Loucy (cell line): ENCODE measurements around the gene GALNT5.

Experiments
- H2AFZ ChIP-seq: fragments of 200-600 bp; sonication (generic); 2 replicates; pipeline ENCODE4 v1.6.0; 2016; ENCODE audit warnings: antibody characterized with exemption, mild to moderate bottlenecking, low read length, moderate library complexity
- H3F3A ChIP-seq: fragments of 200-600 bp; 2 replicates; pipeline ENCODE4 v1.6.0; 2016; ENCODE audit warnings: antibody characterized with exemption, low read depth, mild to moderate bottlenecking
- H3K27me3 ChIP-seq: fragments of 200-600 bp; sonication (generic); 2 replicates; pipeline ENCODE4 v1.6.1; 2014; ENCODE audit warnings: low read length, mild to moderate bottlenecking; ENCODE audit not compliant: insufficient read depth, poor library complexity, severe bottlenecking
- H3K36me3 ChIP-seq: fragments of 200-600 bp; sonication (generic); 2 replicates; pipeline ENCODE4 v1.6.1; 2016; ENCODE audit warnings: low read length; ENCODE audit not compliant: insufficient read depth
- H3K4me1 ChIP-seq: fragments of 200-600 bp; sonication (generic); 2 replicates; pipeline ENCODE4 v1.5.1; 2014; ENCODE audit warnings: low read length, mild to moderate bottlenecking; ENCODE audit not compliant: insufficient read depth, poor library complexity, severe bottlenecking
- H3K4me2 ChIP-seq: fragments of 200-600 bp; sonication (generic); 2 replicates; pipeline ENCODE4 v1.6.0; 2014; ENCODE audit warnings: antibody characterized with exemption, low read length, low read depth, mild to moderate bottlenecking; ENCODE audit not compliant: poor library complexity, severe bottlenecking
- H3K4me3 ChIP-seq: fragments of 200-600 bp; sonication (generic); 2 replicates; pipeline ENCODE4 v1.5.1; 2014; ENCODE audit warnings: low read length, mild to moderate bottlenecking, mixed read lengths; ENCODE audit not compliant: poor library complexity, severe bottlenecking
- H3K79me2 ChIP-seq: fragments of 200-600 bp; sonication (generic); 2 replicates; pipeline ENCODE4 v1.6.1; 2014; ENCODE audit warnings: low read length; ENCODE audit not compliant: insufficient read depth
- H3K9ac ChIP-seq: fragments of 200-600 bp; sonication (generic); 2 replicates; pipeline ENCODE4 v1.6.0; 2014; ENCODE audit warnings: mild to moderate bottlenecking, low read depth, low read length, moderate library complexity; ENCODE audit not compliant: poor library complexity, severe bottlenecking
- H3K9me2 ChIP-seq: fragments of 200-600 bp; sonication (generic); replicated peaks from 2 replicates; pipeline ENCODE4 v1.6.1; 2016; ENCODE audit warnings: low read depth, low read length, mixed read lengths
- H3K9me3 ChIP-seq: fragments of 200-600 bp; sonication (generic); 2 replicates; pipeline ENCODE4 v1.6.1; 2014; ENCODE audit warnings: mild to moderate bottlenecking, antibody characterized with exemption, low read length, low read depth; ENCODE audit not compliant: insufficient read depth
- H4K20me1 ChIP-seq: fragments of 200-600 bp; sonication (generic); 2 replicates; pipeline ENCODE4 v1.6.0; 2014; ENCODE audit warnings: antibody characterized with exemption, low read length, mild to moderate bottlenecking; ENCODE audit not compliant: insufficient read depth, poor library complexity, severe bottlenecking
- CTCF ChIP-seq: fragments of 200-600 bp; sonication (generic); conservative IDR thresholded peaks from 2 replicates; pipeline ENCODE4 v1.5.1; 2014; ENCODE audit warnings: mild to moderate bottlenecking, antibody characterized with exemption, low read length
- EZH2phosphoT487 ChIP-seq: fragments of 200-600 bp; IDR thresholded peaks from 2 replicates; pipeline ENCODE4 v1.6.1; 2018; ENCODE audit warnings: antibody characterized with exemption, mild to moderate bottlenecking, moderate library complexity, borderline replicate concordance

GALNT5 gene

GRCh38 chr2:157264099-157264498, 6.6 kb downstream of the GALNT5 start:
- TF ChIP-seq CTCF (no peak), EZH2phosphoT487 (no peak)
- Histone ChIP-seq H3K9me2 (no peaks in the 10 kb centered on the region), H3K36me3 (no peaks in the 10 kb centered on the region), H3K9ac (no peak overlapping the region), H4K20me1 (no peaks in the 10 kb centered on the region), H3K4me3 (no peak overlapping the region), H3K4me1 (no peaks in the 10 kb centered on the region), H3K79me2 (no peaks in the 10 kb centered on the region), H3F3A (no peaks in the 10 kb centered on the region), H3K9me3 (no peaks in the 10 kb centered on the region), H2AFZ (no peak overlapping the region), H3K4me2 (no peak overlapping the region), H3K27me3 (no peaks in the 10 kb centered on the region)

GRCh38 chr2:157265825-157266224, 8.3 kb downstream of the GALNT5 start:
- H3K4me3 ChIP-seq = no peak overlapping the region
- H3K9ac ChIP-seq = no peak overlapping the region
- TF ChIP-seq EZH2phosphoT487 (no peak), CTCF (no peak)
- no peaks in the 10 kb centered on the region for H3K36me3 ChIP-seq
- H3K9me3 ChIP-seq = no peaks in the 10 kb centered on the region
- no peaks in the 10 kb centered on the region for H3K9me2 ChIP-seq
- no peaks in the 10 kb centered on the region for H3K27me3 ChIP-seq
- H2AFZ ChIP-seq = no peak overlapping the region
- H3K79me2 ChIP-seq = no peaks in the 10 kb centered on the region
- H3K4me1 ChIP-seq = no peaks in the 10 kb centered on the region
- H3K4me2 ChIP-seq = no peak overlapping the region
- no peaks in the 10 kb centered on the region for H3F3A ChIP-seq
- H4K20me1 ChIP-seq = no peaks in the 10 kb centered on the region

- Histone ChIP-seq H3K36me3 (no peaks in the 10 kb centered on the region), H3K9me2 (no peaks in the 10 kb centered on the region), H3K79me2 (no peaks in the 10 kb centered on the region), H3K9ac (no peak overlapping the region), H3K9me3 (no peaks in the 10 kb centered on the region), H4K20me1 (no peaks in the 10 kb centered on the region), H3F3A (no peaks in the 10 kb centered on the region), H3K27me3 (no peaks in the 10 kb centered on the region), H3K4me1 (no peaks in the 10 kb centered on the region), H2AFZ (no peak overlapping the region), H3K4me2 (no peak overlapping the region), H3K4me3 (no peak overlapping the region)
- TF ChIP-seq EZH2phosphoT487 (no peak), CTCF (no peak)
Observed at GRCh38 chr2:157267476-157267875, 10.0 kb downstream of the GALNT5 start.
